ENCODE results near the gene IL6R. TPM values are rescaled to one million over a fixed set of nuclear protein-coding genes. Genes with fewer than 3 reads are reported as not detected.

The IL6R gene
- polyA plus RNA-seq, 1 experiment, result 6.8 TPM

DNA sequence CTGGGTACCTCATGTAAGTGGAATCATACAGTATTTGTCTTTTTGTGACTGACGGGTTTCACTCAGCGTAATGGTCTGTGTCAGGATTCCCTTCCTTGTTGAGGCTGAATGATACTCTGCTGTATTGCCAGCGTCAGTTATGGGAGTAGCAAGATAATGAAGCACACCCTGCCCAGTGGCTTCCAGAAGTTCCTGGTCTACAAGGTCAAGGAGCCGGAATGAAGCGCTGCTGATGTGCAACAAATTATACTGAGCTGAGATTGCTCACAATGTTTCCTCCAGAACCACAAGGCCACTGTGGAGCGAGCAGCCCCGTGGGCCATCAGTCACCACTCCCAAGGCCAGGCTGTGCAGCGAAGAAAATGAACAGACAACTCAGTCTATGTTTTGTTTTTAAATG is 72.9 kb downstream of the IL6R start:
- TF ChIP-seq, protein P1, sequence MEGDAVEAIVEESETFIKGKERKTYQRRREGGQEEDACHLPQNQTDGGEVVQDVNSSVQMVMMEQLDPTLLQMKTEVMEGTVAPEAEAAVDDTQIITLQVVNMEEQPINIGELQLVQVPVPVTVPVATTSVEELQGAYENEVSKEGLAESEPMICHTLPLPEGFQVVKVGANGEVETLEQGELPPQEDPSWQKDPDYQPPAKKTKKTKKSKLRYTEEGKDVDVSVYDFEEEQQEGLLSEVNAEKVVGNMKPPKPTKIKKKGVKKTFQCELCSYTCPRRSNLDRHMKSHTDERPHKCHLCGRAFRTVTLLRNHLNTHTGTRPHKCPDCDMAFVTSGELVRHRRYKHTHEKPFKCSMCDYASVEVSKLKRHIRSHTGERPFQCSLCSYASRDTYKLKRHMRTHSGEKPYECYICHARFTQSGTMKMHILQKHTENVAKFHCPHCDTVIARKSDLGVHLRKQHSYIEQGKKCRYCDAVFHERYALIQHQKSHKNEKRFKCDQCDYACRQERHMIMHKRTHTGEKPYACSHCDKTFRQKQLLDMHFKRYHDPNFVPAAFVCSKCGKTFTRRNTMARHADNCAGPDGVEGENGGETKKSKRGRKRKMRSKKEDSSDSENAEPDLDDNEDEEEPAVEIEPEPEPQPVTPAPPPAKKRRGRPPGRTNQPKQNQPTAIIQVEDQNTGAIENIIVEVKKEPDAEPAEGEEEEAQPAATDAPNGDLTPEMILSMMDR (IDR thresholded peaks at IDR 0.05; ENCODE audit: insufficient read depth, low read depth, low read length), result no peak
- H3K4me3 ChIP-seq (ENCODE audit: low read depth, low read length), result no peak overlapping the region
- POLR2A ChIA-PET, result no interaction called here
- no peaks in the 10 kb centered on the region for H3K27me3 ChIP-seq (ENCODE audit: control insufficient read depth, insufficient read depth, low read length)
- CTCF ChIA-PET, result interaction anchor here (0.7 to 4.9 kb wide), 3 partner anchors 69 to 126 kb away, joined by 3 to 43 read pairs (median 16); no protein-coding TSS in a partner anchor
- DNase-seq (ENCODE audit: low read depth), result no peak
- no peaks in the 10 kb centered on the region for H3K36me3 ChIP-seq (ENCODE audit: control insufficient read depth, insufficient read depth, low read length)

DNA sequence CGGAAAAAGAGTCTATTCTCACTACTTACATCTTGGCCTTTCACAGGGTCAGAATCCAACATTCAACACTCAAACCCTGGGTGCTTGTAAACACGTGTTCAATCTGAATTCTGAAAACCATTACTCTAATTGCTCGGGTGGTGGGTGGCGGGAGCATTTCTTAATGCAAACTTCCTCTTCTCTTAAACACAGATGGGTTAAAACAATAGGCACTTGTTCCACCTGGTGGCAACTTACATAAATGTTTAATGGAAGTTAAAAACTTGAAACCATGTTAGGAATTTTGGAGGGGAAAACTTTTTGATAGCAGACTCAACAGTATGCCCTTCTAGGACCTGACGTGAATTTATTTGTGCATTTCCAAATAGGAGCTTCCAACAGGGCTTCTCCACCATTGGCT is 73.5 kb downstream of the IL6R start:
- no peak overlapping the region for H3K4me3 ChIP-seq (ENCODE audit: low read depth, low read length)
- POLR2A ChIA-PET, result no interaction called here
- DNase-seq (ENCODE audit: low read depth), result no peak
- H3K36me3 ChIP-seq (ENCODE audit: control insufficient read depth, insufficient read depth, low read length), result no peaks in the 10 kb centered on the region
- TF ChIP-seq, protein P1 (IDR thresholded peaks at IDR 0.05; ENCODE audit: insufficient read depth, low read depth, low read length), result peak; percentile 19; the same call in 1 of the 2 replicates
- CTCF ChIA-PET, result interaction anchor here (0.6 to 4.9 kb wide), 23 partner anchors 11 to 606 kb away, joined by 3 to 43 read pairs (median 5); partner anchors contain the start of gene ATP8B2
- no peaks in the 10 kb centered on the region for H3K27me3 ChIP-seq (ENCODE audit: control insufficient read depth, insufficient read depth, low read length)

DNA sequence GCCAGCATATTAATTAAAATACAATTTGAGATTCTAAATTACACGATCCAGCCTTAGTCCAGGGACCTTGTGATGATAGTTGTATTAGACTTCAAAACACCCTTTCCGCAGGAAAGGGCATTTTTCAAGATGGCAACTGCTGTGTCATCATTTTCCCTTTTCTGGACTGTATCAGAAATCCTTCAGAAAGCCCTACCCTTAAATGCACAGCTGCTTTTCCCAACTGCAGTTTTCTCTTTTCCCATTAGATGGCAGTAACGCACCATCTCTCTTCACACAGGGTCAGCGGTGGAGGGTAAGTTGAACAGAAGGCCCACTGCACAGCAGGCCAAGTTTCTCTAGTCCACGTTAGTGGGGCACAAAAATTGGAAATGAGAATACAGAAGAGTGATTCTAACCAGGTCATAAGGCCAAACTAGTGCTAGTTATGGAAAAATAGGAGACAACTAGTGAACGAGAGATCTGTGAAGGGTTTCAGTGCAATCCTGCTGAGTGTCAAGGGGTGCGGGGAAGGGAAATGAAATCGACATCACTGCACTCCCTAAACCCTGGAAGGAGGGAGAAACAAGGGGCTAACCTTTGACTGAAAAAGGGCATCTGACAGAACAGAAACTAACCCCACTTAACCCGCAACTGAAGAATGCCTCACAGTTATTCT is 74.8 kb downstream of the IL6R start:
- DNase-seq (ENCODE audit: low read depth), result peak; percentile 24
- no peak overlapping the region for H3K4me3 ChIP-seq (ENCODE audit: low read depth, low read length)
- no peaks in the 10 kb centered on the region for H3K36me3 ChIP-seq (ENCODE audit: control insufficient read depth, insufficient read depth, low read length)
- POLR2A ChIA-PET, result interaction anchor here (0.6 kb wide), 1 partner anchor 465 kb away, joined by 3 read pairs; no protein-coding TSS in a partner anchor
- TF ChIP-seq, protein P1 (IDR thresholded peaks at IDR 0.05; ENCODE audit: insufficient read depth, low read depth, low read length), result peak; percentile 88
- no peaks in the 10 kb centered on the region for H3K27me3 ChIP-seq (ENCODE audit: control insufficient read depth, insufficient read depth, low read length)
- CTCF ChIA-PET, result interaction anchor here (0.6 to 4.9 kb wide), 39 partner anchors 8 to 605 kb away, joined by 3 to 43 read pairs (median 5); partner anchors contain the start of gene ATP8B2

DNA sequence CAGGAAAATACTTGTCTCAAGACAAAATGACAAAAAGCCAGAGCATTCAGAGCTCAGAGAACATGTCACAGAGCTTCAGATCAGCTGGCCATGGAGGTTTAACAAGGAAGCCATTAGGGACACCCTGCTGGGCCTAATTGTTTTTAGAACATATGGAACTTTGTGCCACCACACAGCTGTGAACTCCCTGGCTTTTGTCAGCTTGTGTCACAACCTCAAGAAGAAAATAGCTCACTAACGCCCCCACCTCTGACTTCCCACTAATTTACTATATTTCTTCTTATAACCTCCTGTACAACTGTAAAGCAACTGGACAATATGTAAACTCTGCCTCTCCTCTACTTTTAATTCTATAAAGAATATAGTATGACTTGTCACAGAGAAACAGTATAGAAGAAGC is 75.9 kb downstream of the IL6R start:
- Histone ChIP-seq H3K4me3 (ENCODE audit: low read depth, low read length) (no peak overlapping the region), H3K27me3 (ENCODE audit: control insufficient read depth, insufficient read depth, low read length) (peaks cover 5% of the 10 kb centered on the region), H3K36me3 (ENCODE audit: control insufficient read depth, insufficient read depth, low read length) (no peaks in the 10 kb centered on the region)
- POLR2A ChIA-PET, result no interaction called here
- CTCF ChIA-PET, result interaction anchor here (0.7 to 4.9 kb wide), 15 partner anchors 9 to 604 kb away, joined by 3 to 43 read pairs (median 6); partner anchors contain the start of gene ADAM15
- no peak for DNase-seq (ENCODE audit: low read depth)
- TF ChIP-seq, protein P1 (IDR thresholded peaks at IDR 0.05; ENCODE audit: insufficient read depth, low read depth, low read length), result no peak

DNA sequence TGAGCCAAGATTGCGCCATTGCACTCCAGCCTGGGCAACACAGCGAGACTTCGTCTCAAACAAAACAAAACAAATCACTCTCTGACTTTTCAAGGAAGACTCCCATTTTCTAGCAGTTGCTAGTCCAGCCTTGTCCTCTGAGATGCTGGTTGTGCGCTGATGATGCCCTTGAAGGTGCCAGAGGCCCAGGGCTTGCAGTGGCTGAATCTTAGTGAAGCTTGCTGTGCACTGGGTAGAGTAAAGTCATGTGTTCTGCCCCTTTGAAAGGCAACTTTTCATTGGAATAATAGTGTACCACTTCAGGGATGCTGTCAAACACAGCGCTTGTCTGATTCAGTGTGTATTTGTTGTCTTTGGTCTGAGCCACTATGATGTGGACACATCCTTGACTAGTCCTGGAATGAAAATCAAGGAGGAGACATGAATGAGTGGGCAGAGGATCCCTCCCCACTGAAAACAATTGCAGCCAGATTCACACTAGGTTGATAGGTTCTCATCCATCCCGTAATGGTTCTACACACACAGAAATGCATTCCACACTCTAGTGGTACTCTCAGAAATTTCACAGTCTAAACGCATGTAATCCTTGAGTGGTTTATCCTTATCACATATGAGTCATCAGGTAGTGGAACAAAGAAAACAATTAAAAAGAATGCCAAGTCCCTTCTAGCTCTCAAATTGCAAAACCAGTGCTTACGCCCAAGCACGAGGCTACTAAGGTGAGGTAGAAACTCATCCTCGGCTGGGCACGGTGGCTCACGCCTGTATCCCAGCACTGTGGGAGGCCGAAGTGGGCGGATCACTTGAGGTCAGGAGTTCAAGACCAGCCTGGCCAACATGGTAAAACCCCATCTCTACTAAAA is 79.0 kb downstream of the IL6R start:
- Histone ChIP-seq H3K27me3 (ENCODE audit: control insufficient read depth, insufficient read depth, low read length) (peaks cover 6% of the 10 kb centered on the region), H3K4me3 (ENCODE audit: low read depth, low read length) (no peak overlapping the region), H3K36me3 (ENCODE audit: control insufficient read depth, insufficient read depth, low read length) (no peaks in the 10 kb centered on the region)
- TF ChIP-seq, protein P1 (IDR thresholded peaks at IDR 0.05; ENCODE audit: insufficient read depth, low read depth, low read length), result no peak
- ChIA-PET POLR2A (no interaction called here), CTCF (interaction anchor here (0.9 to 2.9 kb wide), 2 partner anchors 62 to 273 kb away, joined by 3 to 14 read pairs; no protein-coding TSS in a partner anchor)
- no peak for DNase-seq (ENCODE audit: low read depth)

All from BJ (cell line).